ENCODE measurements around the gene GALNT11.

Gene GALNT11

DNA sequence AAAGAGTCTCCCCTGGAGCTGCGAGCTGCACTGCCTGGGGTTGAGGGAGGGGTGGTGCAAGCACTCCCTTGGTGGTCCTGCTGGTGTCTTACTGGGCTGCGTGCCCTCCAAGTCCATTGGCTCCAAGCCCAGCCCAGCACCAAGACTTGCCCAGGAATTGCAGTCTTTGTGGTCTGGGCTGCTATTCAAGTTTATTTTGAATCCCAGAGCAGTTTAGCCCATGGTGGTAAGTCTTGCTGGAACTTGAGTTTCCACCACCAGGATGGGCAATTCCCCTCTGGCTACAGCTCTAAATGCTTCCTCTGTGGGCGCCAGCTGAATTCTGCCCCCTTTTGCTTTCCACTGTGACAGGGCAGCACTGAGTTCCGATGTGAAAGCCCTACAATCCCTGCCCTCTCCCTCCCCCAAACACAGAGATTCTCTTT lies 25.1 kb downstream of the GALNT11 start:
- TF ChIP-seq SIN3A (IDR thresholded peaks at IDR 0.05; ENCODE audit: borderline replicate concordance, insufficient read depth, low read length) (no peak), TAF1 (IDR thresholded peaks at IDR 0.05; ENCODE audit: borderline replicate concordance, insufficient read depth, low read length) (no peak), POLR2AphosphoS5 (IDR thresholded peaks at IDR 0.05; ENCODE audit: low read depth, low read length) (no peak), FOXP2 (optimal IDR thresholded peaks at IDR 0.05; ENCODE audit: borderline replicate concordance, extremely low read depth, extremely low read length, insufficient read depth) (no peak)
- TF ChIP-seq, protein P1, sequence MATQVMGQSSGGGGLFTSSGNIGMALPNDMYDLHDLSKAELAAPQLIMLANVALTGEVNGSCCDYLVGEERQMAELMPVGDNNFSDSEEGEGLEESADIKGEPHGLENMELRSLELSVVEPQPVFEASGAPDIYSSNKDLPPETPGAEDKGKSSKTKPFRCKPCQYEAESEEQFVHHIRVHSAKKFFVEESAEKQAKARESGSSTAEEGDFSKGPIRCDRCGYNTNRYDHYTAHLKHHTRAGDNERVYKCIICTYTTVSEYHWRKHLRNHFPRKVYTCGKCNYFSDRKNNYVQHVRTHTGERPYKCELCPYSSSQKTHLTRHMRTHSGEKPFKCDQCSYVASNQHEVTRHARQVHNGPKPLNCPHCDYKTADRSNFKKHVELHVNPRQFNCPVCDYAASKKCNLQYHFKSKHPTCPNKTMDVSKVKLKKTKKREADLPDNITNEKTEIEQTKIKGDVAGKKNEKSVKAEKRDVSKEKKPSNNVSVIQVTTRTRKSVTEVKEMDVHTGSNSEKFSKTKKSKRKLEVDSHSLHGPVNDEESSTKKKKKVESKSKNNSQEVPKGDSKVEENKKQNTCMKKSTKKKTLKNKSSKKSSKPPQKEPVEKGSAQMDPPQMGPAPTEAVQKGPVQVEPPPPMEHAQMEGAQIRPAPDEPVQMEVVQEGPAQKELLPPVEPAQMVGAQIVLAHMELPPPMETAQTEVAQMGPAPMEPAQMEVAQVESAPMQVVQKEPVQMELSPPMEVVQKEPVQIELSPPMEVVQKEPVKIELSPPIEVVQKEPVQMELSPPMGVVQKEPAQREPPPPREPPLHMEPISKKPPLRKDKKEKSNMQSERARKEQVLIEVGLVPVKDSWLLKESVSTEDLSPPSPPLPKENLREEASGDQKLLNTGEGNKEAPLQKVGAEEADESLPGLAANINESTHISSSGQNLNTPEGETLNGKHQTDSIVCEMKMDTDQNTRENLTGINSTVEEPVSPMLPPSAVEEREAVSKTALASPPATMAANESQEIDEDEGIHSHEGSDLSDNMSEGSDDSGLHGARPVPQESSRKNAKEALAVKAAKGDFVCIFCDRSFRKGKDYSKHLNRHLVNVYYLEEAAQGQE (IDR thresholded peaks at IDR 0.05; ENCODE audit: insufficient read depth in 1 of 2, low read depth in 2 of 2, low read length in 2 of 2), result no peak

DNA sequence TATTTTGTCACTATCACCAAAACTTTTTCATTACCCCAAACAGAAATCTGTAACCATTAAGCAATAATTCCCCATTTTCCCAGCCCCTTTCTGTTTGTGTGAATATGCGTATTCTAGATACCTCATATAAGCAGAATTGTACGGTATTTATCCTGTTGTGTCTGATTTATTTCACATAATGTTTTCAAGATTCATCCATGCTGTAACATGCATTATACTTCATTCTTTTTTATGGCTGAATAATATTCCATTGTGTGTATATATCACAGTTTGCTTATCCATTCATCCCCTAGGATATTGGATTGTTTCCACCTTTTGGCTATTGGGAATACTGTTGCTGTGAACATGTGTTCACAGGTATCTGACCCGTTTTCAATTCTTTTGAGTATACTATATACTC lies 26.5 kb downstream of the GALNT11 start:
- TF ChIP-seq SIN3A (IDR thresholded peaks at IDR 0.05; ENCODE audit: borderline replicate concordance, insufficient read depth, low read length), result no peak
- TF ChIP-seq TAF1 (IDR thresholded peaks at IDR 0.05; ENCODE audit: borderline replicate concordance, insufficient read depth, low read length), result no peak
- TF ChIP-seq FOXP2 (optimal IDR thresholded peaks at IDR 0.05; ENCODE audit: borderline replicate concordance, extremely low read depth, extremely low read length, insufficient read depth), result no peak
- no peak for TF ChIP-seq POLR2AphosphoS5 (IDR thresholded peaks at IDR 0.05; ENCODE audit: low read depth, low read length)
- TF ChIP-seq, protein P1 (IDR thresholded peaks at IDR 0.05; ENCODE audit: insufficient read depth in 1 of 2, low read depth in 2 of 2, low read length in 2 of 2), result no peak

DNA sequence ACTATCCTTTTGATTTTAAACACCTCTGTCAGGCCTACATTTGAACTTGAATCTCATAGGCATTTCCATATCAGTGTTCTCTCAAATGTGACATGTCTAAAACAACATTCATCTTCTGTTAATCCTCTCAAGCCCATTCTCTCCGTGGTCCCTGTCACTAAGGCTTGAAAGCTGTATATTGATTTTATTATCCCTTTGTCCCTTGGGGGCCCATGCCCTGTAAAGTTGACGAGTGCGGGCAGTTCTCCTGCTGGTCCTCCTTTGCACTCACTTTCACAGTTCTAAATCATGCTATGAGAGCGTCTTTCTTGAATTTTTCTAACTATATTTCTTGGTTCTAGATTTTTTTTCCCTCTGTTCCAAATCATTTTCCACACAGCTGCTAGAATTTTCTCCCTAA lies 27.3 kb downstream of the GALNT11 start:
- TF ChIP-seq, protein P1 (IDR thresholded peaks at IDR 0.05; ENCODE audit: insufficient read depth in 1 of 2, low read depth in 2 of 2, low read length in 2 of 2), result no peak
- no peak for TF ChIP-seq SIN3A (IDR thresholded peaks at IDR 0.05; ENCODE audit: borderline replicate concordance, insufficient read depth, low read length)
- no peak for TF ChIP-seq FOXP2 (optimal IDR thresholded peaks at IDR 0.05; ENCODE audit: borderline replicate concordance, extremely low read depth, extremely low read length, insufficient read depth)
- TF ChIP-seq POLR2AphosphoS5 (IDR thresholded peaks at IDR 0.05; ENCODE audit: low read depth, low read length), result no peak
- TF ChIP-seq TAF1 (IDR thresholded peaks at IDR 0.05; ENCODE audit: borderline replicate concordance, insufficient read depth, low read length), result no peak

DNA sequence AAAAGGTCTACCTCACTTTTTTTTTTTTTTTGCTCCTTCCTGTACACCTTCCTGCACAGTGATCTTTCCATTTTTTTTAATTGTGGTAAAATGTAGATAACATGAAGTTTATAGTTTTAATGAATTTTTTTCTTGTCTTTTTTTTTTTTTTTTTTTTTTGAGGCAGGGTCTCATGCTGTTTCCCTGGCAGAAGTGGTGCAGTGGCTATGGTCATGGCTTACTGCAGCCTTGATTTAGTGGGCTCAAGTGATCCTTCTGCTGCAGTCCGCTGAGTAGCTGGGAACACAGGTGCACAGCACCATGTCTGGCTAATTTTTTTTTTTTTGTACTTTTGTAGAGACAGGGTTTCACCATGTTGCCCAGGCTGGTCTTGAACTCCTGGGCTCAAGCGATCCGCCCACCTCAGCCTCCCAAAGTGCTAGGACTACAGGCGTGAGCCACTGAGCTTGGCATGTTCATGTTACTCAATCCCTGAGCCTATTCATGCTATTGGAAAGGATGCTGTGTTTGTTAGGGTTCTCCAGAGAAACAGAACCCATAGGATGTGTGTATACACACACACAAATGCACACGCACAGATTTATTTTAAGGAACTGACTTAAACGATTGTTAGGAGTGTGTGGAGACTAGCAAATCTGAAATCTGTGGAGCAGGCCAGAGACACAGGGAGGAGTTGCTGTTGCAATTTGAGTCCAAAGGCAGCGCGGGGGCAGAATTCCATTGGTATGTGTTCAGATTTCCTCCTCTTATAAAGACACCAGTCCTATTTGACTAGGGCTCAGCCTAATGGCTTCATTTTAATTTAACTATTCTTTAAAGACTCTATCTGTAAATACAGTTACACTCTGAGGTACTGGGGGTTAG lies 29.1 kb downstream of the GALNT11 start:
- TF ChIP-seq TAF1 (IDR thresholded peaks at IDR 0.05; ENCODE audit: borderline replicate concordance, insufficient read depth, low read length), result no peak
- no peak for TF ChIP-seq SIN3A (IDR thresholded peaks at IDR 0.05; ENCODE audit: borderline replicate concordance, insufficient read depth, low read length)
- TF ChIP-seq, protein P1 (IDR thresholded peaks at IDR 0.05; ENCODE audit: insufficient read depth in 1 of 2, low read depth in 2 of 2, low read length in 2 of 2), result no peak
- no peak for TF ChIP-seq POLR2AphosphoS5 (IDR thresholded peaks at IDR 0.05; ENCODE audit: low read depth, low read length)
- no peak for TF ChIP-seq FOXP2 (optimal IDR thresholded peaks at IDR 0.05; ENCODE audit: borderline replicate concordance, extremely low read depth, extremely low read length, insufficient read depth)

Data from PFSK-1 (cell line).